ENCODE measurements around the gene PHLDB3.
"Not testable (repeated sequence)": the region's sequence is repeated elsewhere in the genome, so short reads cannot be mapped to it uniquely, and the experiment has no call there.

GRCh38 chr19:43437284-43437683 is 67.3 kb downstream of the PHLDB3 start:
- not testable (repeated sequence) for TF ChIP-seq CTCF (IDR thresholded peaks at IDR 0.05; ENCODE audit: extremely low read depth in 1 of 2, insufficient read depth in 1 of 2, low read depth in 1 of 2, low read length in 2 of 2); FOS (IDR thresholded peaks at IDR 0.05; ENCODE audit: borderline replicate concordance, insufficient read depth, low read length); GATA2 (IDR thresholded peaks at IDR 0.05; ENCODE audit: insufficient read depth, insufficient read length, low read depth, low read length); POLR2AphosphoS5 (IDR thresholded peaks at IDR 0.05; ENCODE audit: insufficient read depth, low read depth, low read length); POLR2A (IDR thresholded peaks at IDR 0.05; ENCODE audit: low read depth, low read length)
